GM19463 (cell line): Measurements from ENCODE around the gene AASS.

Experiments used
- ATAC-seq: cut with Tn5 transposase; IDR thresholded peaks from one replicate; pipeline ENCODE4 v1.9.1; 2021; ENCODE audit warnings: mild to moderate bottlenecking, moderate library complexity; ENCODE audit not compliant: unreplicated experiment

Gene AASS

DNA sequence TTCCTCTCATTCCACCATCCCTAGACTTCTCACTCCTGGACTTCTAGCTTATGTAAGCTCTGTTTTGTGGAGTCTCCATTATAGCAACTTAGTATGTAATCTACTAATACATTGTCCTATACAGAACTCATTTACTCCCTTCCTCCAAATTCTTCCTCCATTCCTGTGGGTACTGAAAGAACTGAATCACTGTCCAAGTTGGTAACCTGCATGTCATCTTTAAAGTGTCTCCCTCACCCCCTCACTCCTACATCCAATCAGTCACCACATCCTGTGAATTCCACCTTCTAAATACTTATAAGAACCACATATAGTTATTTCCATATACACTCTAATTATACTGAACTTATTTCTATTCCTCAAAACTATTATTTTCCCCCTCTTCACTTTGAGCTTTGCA lies 20.3 kb downstream of the AASS start:
- no peak for ATAC-seq

- ATAC-seq, result no peak
These were observed 25.3 kb downstream of the AASS start for GRCh38 chr7:122118757-122119156.

GRCh38 chr7:122103064-122103463 lies 41.0 kb downstream of the AASS start:
- ATAC-seq, result no peak

- no peak for ATAC-seq
These were observed 44.0 kb downstream of the AASS start for GRCh38 chr7:122100021-122100420.

DNA sequence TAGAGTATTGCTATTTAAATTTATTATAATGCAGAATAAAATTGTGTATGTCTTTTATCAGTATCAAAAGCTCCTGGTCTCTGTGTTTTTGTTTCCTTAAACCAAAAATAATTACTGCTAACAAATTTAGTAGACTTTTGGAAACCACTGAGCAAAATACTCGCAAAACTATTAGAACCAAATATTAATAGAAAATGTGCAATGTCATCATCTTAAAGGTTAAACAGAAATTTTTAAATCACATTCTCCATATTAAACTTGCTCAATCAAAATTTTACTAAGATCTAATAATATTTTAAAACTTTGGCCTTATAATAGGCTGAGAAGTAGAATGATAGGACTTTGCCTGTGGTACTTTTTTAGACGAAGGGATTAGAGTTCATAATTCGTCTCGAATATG lies 48.4 kb downstream of the AASS start:
- ATAC-seq, result no peak

- no peak for ATAC-seq
These were observed 49.5 kb downstream of the AASS start for GRCh38 chr7:122094549-122094948.

DNA sequence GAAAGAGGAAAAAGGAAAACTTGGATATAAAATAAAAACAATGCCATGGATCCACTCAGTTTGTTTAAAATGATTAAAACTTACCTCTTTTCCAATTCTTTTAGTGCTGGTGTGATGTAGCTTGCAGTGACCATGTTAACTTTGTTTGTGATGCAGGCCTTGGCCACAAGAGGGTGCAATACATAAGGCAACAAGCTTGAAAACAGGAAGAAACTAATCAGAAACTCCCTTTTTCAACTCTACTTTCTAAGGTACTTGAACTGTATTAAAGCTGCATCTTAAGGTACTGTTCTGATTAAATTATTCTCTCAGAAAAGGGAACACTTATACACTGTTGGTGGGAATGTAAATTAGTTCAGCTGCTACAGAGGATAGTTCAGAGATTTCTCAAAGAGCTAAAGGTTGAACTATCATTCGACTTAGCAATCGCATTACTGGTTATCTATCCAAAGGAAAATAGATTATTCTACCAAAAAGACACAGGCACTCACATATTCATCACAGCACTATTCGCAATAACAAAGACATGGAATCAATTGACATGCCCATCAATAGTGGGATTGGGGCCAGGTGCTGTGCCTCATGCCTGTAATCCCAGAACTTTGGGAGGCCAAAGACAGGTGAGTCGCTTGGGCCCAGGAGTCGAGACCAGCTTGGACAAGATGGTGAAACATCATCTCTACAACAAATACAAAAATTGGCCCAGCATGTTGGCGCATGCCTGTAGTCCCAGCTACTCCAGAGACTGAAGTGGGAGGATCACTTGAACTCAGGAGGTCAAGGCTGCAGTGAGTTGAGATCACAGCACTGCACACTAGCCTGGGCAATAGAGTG lies 50.9 kb downstream of the AASS start:
- ATAC-seq, result peak; percentile 95

- no peak for ATAC-seq
These were observed 61.4 kb downstream of the AASS start for GRCh38 chr7:122082670-122083069.

DNA sequence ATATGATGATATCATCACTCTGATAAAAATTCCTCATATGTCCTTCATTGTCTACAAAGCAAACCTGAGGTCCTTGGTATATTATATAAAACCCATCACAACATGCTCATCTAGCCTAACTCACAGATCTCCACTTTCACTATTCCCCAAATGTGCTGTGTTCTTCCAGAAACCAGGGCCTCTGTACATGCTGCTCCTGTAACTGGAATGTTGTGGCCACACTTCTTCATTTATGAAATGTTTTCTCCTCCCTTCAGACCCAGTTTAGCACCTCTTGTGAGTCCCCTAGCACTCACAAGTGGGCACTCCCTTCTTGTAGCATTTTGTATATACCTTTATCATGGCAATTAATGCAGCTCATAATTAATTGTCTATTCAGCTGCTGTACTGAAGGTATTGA lies 61.9 kb downstream of the AASS start:
- ATAC-seq, result no peak

DNA sequence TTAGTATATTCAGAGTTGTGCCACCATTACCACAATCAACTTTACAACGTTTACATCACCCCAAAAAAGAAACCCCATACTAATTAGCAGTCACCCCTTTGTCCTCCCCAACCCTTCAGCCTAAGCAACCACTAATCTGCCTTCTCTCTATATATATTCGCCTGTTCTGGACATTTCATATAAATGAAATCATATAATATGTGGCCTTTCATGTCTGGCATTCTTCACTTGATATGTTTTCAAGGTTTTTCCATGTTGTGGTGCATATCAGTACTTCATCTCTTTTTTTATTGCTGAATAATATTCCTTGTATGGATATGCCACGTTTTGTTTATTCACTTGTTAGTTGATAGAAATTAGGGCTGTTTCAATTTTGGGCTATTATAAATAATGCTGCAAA lies 70.4 kb downstream of the AASS start:
- no peak for ATAC-seq

DNA sequence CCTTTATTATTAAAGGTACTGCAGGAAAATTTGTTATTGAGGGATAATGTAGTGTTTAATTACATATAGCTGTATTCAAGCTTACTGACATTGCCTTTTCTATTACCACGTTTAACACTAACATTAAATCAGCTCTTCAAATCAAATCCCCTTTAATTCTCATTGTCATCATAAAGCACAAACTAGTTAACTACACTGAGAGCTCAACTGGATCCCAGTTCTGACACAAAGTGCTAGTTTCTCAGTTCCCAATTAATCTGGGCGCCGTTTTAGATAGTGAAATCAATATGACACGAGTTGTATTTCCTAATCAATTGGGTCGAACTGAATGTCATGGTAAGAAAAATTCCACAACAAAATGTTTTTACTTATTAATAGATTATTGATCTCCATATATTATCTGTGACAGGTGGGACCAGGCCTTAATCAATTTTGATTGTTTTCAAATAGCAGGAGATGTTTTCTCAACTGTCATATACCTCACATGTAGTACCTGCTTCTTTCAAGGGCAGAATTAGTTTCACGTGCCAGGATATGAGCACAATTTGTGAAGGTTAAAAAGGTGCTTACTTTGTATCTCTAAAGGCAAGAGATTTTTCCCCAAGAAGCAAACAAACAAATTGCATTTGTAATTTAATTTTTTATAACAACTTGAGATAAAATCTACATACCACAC lies 71.0 kb downstream of the AASS start:
- ATAC-seq, result no peak

DNA sequence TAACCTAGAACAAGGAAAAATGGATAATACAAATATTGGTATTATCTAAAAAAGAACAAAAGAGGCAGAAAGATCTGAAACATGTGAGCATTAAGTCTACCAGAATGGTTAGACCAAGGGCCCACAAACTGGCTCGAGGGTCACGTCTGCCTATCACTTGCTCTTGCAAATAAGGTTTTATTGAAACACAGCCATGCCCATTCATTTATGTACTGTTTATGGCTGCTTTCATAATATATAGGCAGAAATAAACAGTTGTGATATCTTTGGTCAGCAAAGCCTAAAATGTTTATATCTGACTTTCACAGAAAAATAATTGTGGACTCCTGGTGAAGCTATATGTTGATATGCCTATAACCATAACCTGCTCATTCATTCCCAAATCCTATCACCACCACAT lies 71.8 kb downstream of the AASS start:
- no peak for ATAC-seq

DNA sequence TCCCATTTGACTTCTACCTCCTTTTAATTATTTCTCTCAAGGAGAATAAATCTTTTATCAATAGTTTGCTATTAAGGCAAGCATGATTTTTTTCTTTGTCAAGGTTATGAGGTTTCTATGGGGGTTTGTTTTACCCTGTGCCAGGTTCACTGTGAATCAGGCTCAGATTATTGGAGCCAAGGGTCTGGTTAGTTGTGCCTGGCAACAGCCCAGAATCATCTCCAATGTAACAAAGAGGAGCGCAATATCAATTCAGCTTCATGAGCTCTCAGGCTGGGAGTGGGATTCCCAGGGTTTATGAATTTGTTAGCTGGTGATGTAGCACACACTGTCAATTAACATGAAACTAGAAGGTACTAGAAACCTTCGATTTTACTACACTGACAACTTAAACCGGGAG lies 73.2 kb downstream of the AASS start:
- no peak for ATAC-seq

GRCh38 chr7:122070062-122070461 lies 74.0 kb downstream of the AASS start:
- no peak for ATAC-seq

- no peak for ATAC-seq
These were observed 75.0 kb downstream of the AASS start for GRCh38 chr7:122068999-122069398.

DNA sequence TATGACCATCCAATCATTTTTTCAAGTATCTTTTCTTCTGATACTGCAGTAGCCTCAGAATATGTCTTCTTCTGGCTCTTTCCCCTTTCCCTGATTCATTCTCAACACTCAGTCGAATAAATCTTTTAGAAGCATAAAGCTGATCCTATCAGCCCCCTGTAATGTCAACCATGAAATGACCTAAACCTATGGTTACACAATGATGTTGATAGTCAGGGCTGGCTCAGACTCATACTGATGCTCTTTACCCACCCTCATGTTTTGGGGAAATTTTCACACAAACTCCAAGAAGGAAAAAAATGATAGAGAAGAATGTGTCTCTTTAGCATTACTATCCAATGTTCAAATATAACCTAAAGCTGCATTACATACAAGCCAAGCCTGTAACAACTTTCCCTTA lies 76.0 kb downstream of the AASS start:
- no peak for ATAC-seq

GRCh38 chr7:122067077-122067476 lies 77.0 kb downstream of the AASS start:
- ATAC-seq, result no peak

- ATAC-seq, result no peak
These were observed 79.1 kb downstream of the AASS start for GRCh38 chr7:122064971-122065370.

DNA sequence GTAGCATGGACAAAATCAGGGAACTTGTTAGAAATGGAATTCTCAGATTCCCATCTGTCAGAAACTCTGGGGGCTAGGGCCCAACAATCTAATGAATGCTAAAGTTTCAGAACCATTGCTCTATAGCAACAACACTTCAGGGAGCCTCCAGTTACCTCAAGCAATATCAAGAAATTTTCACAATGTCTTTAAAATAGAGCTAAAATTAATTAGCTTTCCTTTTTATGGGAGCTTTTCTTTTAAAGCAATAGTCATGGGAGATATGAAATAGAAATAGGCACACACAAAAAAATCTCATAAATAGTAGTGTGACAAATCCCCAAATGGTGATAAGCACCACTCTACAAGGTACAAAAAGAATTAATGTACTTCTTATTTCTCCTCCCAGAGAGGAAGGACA lies 80.9 kb downstream of the AASS start:
- no peak for ATAC-seq

DNA sequence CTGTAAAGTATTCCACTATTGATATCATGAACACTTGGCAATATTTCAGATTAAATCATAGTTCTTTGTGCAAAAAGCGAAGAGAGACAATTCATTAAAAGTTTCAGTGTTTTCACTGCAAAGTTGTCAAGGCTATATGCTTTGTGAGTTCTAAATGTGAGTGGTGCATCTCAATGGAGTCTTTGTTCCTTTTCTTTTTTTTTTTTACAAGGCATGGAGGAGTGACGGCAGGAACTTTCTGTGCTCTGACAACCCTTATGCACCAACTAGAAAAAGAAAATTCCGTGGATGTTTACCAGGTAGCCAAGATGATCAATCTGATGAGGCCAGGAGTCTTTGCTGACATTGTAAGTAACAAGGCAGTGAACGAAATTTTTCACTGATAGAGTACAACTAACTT lies 84.5 kb downstream of the AASS start:
- no peak for ATAC-seq

GRCh38 chr7:122056977-122057376 lies 87.1 kb downstream of the AASS start:
- no peak for ATAC-seq

DNA sequence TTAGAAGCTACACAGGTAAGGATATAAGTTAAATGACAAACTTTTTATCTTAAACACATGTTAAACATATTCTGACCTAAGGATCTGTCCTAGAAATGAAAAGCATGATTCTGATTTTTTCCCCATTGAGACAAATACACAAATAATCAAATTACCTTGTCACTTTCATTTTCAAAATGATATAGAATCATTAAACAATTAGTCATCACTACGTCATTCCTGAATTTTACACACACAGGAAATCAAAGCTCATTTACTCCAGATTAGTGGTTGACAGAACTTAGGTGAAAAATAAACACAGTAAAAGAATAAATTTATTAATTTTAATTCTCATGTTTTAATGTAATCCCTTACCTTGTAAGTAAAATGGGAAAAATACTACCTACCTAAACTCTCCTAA lies 89.0 kb downstream of the AASS start:
- ATAC-seq, result no peak

GRCh38 chr7:122054393-122054792 lies 89.7 kb downstream of the AASS start:
- ATAC-seq, result no peak
